Calu3 (cell line): Measurements from ENCODE around the gene CBR3. TPM values are rescaled to one million over a fixed set of nuclear protein-coding genes. Genes with fewer than 3 reads are reported as not detected.

Experiments used
- BruUV-seq: library from RNA; stranded (reverse); fragments of 400-500 nt; replicated peaks from 2 replicates; lab custom pipeline; 2021; lab: Mats Ljungman, UMichigan
- CTCF ChIA-PET: fragments of 300-600 bp; sonication (Branson Sonifier 250); formaldehyde crosslinking; loops from one replicate; lab custom pipeline; 2022; ENCODE audit warnings: antibody characterized with exemption; lab: Charles Lee
- DNase-seq: peaks from one replicate; pipeline ENCODE4 v3.0.0; 2022
- H3K27ac Mint-ChIP-seq: one replicate; pipeline ENCODE4 v1.8.0; 2022; ENCODE audit warnings: mixed read lengths; ENCODE audit not compliant: unreplicated experiment
- H3K27me3 Mint-ChIP-seq: one replicate; pipeline ENCODE4 v1.8.0; 2022; ENCODE audit warnings: mixed read lengths; ENCODE audit not compliant: unreplicated experiment
- H3K36me3 Mint-ChIP-seq: one replicate; pipeline ENCODE4 v1.8.0; 2022; ENCODE audit warnings: mild to moderate bottlenecking, moderate library complexity, mixed read lengths; ENCODE audit not compliant: insufficient read depth, unreplicated experiment
- H3K4me1 Mint-ChIP-seq: one replicate; pipeline ENCODE4 v1.8.0; 2022; ENCODE audit warnings: mild to moderate bottlenecking, low read depth, mixed read lengths; ENCODE audit not compliant: unreplicated experiment
- H3K4me3 Mint-ChIP-seq: one replicate; pipeline ENCODE4 v1.8.0; 2022; ENCODE audit warnings: mild to moderate bottlenecking, low read depth, moderate library complexity, mixed read lengths; ENCODE audit not compliant: unreplicated experiment
- H3K9me3 Mint-ChIP-seq: one replicate; pipeline ENCODE4 v1.8.0; 2022; ENCODE audit warnings: low read depth, mixed read lengths; ENCODE audit not compliant: unreplicated experiment
- intact Hi-C: fragments of 100-400 bp; cut with micrococcal nuclease; formaldehyde crosslinking; loops from one replicate; pipeline ENCODE4 v1.10.0; 2022; ENCODE audit not compliant: unreplicated experiment
- total RNA-seq: library from RNA; stranded (reverse); gene quantifications from 2 replicates; pipeline ENCODE4 v1.2.3, GENCODE V29; 2022
- TF ChIP-seq, protein P1 (sequence below): fragments of 200-600 bp; IDR thresholded peaks from one replicate; pipeline ENCODE4 v1.8.0; 2022; ENCODE audit warnings: antibody characterized with exemption; ENCODE audit not compliant: unreplicated experiment

The CBR3 gene
- total RNA-seq, 1 experiment from 2014 or later: 2.8 TPM

DNA sequence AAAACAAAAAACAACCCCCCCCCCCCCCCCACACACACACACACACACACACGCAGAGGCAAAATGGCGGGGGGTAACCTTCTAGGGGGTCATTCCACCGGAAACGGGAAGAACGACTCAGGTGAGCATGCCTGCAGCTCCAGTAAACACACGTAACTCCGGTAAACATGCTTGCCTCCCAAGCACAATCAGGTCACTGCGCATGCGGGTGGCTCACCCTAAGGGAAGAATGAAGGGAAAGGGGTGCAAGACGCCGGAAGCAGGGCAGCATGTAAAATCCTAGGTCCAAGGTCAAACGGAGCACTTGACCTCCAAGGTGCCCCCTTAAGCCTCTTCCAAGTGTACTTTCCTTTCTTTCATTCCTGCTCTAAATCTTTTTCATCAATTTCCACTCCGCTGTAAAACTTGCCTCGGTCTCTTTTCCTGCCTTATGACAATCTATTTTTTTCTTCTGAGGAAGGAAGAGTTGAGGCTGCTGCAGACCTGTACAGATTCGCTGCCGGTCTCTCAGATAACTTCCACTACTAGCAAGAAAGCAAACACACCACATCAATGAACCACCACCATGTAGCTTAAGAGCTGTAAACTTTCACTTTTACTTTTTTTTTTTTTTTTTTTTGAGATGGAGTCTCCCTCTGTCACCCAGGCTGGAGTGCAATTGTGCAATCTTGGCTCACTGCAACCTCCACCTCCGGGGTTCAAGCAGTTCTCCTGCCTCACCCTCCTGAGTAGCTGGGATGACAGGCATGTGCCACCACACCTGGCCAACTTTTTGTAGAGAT is 21.0 kb upstream of the CBR3 start:
- CTCF ChIA-PET: interaction anchor here (0.7 to 0.8 kb wide), 4 partner anchors 54 to 1227 kb away, joined by 4 to 7 read pairs (median 4); partner anchors contain the start of gene SETD4
- H3K4me1 Mint-ChIP-seq: peaks cover 18% of the 10 kb centered on the region
- peak; percentile 58 for DNase-seq
- peaks cover 12% of the 10 kb centered on the region for H3K36me3 Mint-ChIP-seq
- H3K4me3 Mint-ChIP-seq: peak overlapping the region; percentile 68
- H3K27me3 Mint-ChIP-seq: no peaks in the 10 kb centered on the region
- TF ChIP-seq, protein P1, sequence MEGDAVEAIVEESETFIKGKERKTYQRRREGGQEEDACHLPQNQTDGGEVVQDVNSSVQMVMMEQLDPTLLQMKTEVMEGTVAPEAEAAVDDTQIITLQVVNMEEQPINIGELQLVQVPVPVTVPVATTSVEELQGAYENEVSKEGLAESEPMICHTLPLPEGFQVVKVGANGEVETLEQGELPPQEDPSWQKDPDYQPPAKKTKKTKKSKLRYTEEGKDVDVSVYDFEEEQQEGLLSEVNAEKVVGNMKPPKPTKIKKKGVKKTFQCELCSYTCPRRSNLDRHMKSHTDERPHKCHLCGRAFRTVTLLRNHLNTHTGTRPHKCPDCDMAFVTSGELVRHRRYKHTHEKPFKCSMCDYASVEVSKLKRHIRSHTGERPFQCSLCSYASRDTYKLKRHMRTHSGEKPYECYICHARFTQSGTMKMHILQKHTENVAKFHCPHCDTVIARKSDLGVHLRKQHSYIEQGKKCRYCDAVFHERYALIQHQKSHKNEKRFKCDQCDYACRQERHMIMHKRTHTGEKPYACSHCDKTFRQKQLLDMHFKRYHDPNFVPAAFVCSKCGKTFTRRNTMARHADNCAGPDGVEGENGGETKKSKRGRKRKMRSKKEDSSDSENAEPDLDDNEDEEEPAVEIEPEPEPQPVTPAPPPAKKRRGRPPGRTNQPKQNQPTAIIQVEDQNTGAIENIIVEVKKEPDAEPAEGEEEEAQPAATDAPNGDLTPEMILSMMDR: no peak
- H3K27ac Mint-ChIP-seq: no peak overlapping the region
- BruUV-seq: no TSS peak
- no peaks in the 10 kb centered on the region for H3K9me3 Mint-ChIP-seq
- intact Hi-C loops: no loop called here

DNA sequence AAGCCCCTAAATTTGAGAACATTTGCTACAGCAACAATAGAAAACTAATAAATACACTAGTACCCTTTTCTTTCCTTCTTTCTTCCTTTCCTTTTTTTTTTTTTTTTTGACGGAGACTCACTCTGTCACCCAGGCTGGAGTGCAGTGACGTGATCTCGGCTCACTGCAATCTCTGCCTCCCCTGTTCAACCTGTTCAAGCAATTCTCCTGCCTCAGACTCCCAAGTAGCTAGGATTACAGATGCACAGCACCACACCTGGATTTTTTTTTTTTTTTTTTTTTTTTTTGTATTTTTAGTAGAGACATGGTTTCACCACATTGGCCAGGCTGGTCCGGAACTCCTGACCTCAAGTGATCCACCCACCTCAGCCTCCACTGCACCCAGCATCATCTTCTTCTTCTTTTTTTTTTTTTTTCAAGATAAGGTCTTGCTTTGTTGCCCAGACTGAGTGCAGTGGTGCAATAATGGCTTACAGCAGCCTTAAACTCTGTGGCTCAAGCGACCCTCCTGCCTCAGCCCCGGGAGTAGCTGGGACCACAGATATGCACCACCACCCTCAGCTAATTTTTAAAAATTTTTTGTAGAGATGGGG is 19.6 kb upstream of the CBR3 start:
- Mint-ChIP-seq H3K4me1 (peaks cover 18% of the 10 kb centered on the region), H3K9me3 (no peaks in the 10 kb centered on the region), H3K36me3 (peaks cover 12% of the 10 kb centered on the region), H3K4me3 (no peak overlapping the region), H3K27ac (no peak overlapping the region), H3K27me3 (no peaks in the 10 kb centered on the region)
- intact Hi-C loops: no loop called here
- CTCF ChIA-PET: interaction anchor here (0.6 kb wide), 1 partner anchor 390 kb away, joined by 3 read pairs; no protein-coding TSS in a partner anchor
- DNase-seq: no peak
- no TSS peak for BruUV-seq
- TF ChIP-seq, protein P1: no peak

DNA sequence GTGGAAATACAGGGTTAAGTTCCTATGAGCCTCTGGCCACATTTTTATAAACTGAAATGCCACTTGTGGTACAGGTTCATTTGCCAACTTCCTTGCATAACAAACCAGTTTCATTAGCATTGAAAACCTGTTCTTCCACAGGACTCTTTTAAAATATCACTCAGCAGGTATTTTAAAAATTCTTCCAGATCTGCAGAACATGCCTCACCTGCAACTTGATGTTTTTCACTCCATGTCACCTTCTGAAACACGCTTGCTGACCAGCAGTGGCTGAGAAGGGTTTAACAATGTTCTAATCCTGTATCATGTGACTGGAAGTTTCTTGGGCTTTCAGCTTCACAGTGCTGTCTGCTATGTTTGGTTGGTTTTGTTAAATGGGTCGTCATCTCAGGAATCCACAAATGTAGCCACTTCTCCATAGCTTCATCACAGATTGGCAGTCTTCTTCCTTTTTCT is 17.6 kb upstream of the CBR3 start:
- Mint-ChIP-seq H3K27ac (no peak overlapping the region), H3K4me1 (peaks cover 14% of the 10 kb centered on the region), H3K27me3 (no peaks in the 10 kb centered on the region), H3K9me3 (no peaks in the 10 kb centered on the region), H3K36me3 (peaks cover 12% of the 10 kb centered on the region), H3K4me3 (no peak overlapping the region)
- CTCF ChIA-PET: interaction anchor here (0.6 kb wide), 1 partner anchor 65 kb away, joined by 5 read pairs; no protein-coding TSS in a partner anchor
- no peak for DNase-seq
- intact Hi-C loops: no loop called here
- TF ChIP-seq, protein P1: no peak
- BruUV-seq: no TSS peak

DNA sequence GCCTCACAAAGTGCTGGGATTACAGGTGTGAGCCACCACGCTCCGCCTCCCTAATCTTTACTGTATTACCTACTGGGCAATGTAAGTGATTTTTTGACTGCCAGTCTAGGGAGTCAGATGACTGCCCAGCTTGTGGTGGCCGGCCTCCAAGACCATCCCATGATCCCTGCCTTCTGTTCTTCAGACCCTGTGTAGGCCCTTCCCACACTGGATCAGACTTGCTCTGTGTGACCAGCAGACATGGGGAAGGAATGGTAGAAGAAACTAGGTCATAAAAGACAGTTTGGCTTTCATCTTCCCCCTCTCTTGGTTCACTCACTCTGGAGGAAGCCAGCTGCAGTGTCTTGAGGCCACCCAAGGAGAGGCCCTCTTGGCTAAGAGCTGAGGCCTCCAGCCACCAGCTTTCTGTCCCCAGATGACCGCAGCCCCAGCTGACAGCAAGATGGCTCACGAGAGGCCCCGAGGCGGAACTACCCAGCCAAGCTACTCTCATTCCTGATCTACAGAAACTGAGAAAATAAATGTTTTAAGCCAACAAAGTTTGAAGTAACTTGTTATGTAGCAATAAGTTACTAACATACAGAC is 14.5 kb upstream of the CBR3 start:
- TF ChIP-seq, protein P1: no peak

More for the DNA sequence above, 14.5 kb upstream of the CBR3 start:
- CTCF ChIA-PET: no interaction called here
- no peak overlapping the region for H3K27ac Mint-ChIP-seq
- H3K4me3 Mint-ChIP-seq: no peak overlapping the region
- no peaks in the 10 kb centered on the region for H3K36me3 Mint-ChIP-seq
- H3K27me3 Mint-ChIP-seq: no peaks in the 10 kb centered on the region
- DNase-seq: no peak
- intact Hi-C loops: no loop called here
- peaks cover 3% of the 10 kb centered on the region for H3K4me1 Mint-ChIP-seq
- BruUV-seq: no TSS peak
- no peaks in the 10 kb centered on the region for H3K9me3 Mint-ChIP-seq
